Occipital lobe (tissue), 2 donors: Measurements from ENCODE around the gene BTNL3. TPM values are rescaled to one million over a fixed set of nuclear protein-coding genes. Genes with fewer than 3 reads are reported as not detected.
"Not testable (repeated sequence)": the region's sequence is repeated elsewhere in the genome, so short reads cannot be mapped to it uniquely, and the experiment has no call there.

Experiments
- DNase-seq: peaks from one replicate; lab custom pipeline; 2025; lab: John Stamatoyannopoulos, UW
- total RNA-seq: library from RNA; depleted of rRNA; stranded (reverse); fragments of >200 nt; gene quantifications from one replicate; pipeline ENCODE4 v1.2.3, GENCODE V29; 2014

BTNL3 gene
- not detected for total RNA-seq

GRCh38 chr5:180988592-180988991 lies at the start of gene BTNL3:
Gene BTNL3 (plus strand): TSS chr5:180988846. CDS start chr5:180989029, 183 bp downstream.
- DNase-seq, result no peak

GRCh38 chr5:180950291-180950949 lies 38.2 kb upstream of the BTNL3 start:
- DNase-seq, result no peak

- DNase-seq, result no peak
Measured at GRCh38 chr5:180959661-180960060, 29.0 kb upstream of the BTNL3 start.

- no peak for DNase-seq
Measured at GRCh38 chr5:180960209-180960608, 28.4 kb upstream of the BTNL3 start.

GRCh38 chr5:180969406-180969805 lies 19.2 kb upstream of the BTNL3 start:
- DNase-seq, result no peak

- DNase-seq, result no peak
Measured at GRCh38 chr5:180970336-180970735, 18.3 kb upstream of the BTNL3 start.

GRCh38 chr5:180970875-180971274 lies 17.8 kb upstream of the BTNL3 start:
- DNase-seq, result no peak

- DNase-seq, result no peak
Measured at GRCh38 chr5:180974612-180975315, 13.9 kb upstream of the BTNL3 start.

GRCh38 chr5:180975338-180975737 lies 13.3 kb upstream of the BTNL3 start:
- DNase-seq, result no peak

GRCh38 chr5:180976518-180976917 lies 12.1 kb upstream of the BTNL3 start:
- DNase-seq, result no peak

GRCh38 chr5:180977852-180978251 lies 10.8 kb upstream of the BTNL3 start:
- DNase-seq, result no peak

- no peak for DNase-seq
Measured at GRCh38 chr5:180982008-180982741, 6.5 kb upstream of the BTNL3 start.

GRCh38 chr5:180988016-180988415 lies 630 bp upstream of the BTNL3 start:
- no peak for DNase-seq

GRCh38 chr5:180990086-180990881 lies 1.6 kb downstream of the BTNL3 start:
- no peak for DNase-seq

GRCh38 chr5:180990882-180991242 lies 2.2 kb downstream of the BTNL3 start:
- no peak for DNase-seq

GRCh38 chr5:181001947-181002346 lies 13.3 kb downstream of the BTNL3 start:
- no peak for DNase-seq

- DNase-seq, result no peak
Measured at GRCh38 chr5:181005791-181006190, 17.1 kb downstream of the BTNL3 start.

GRCh38 chr5:181008136-181008535 lies 19.5 kb downstream of the BTNL3 start:
- no peak for DNase-seq

GRCh38 chr5:181010018-181010417 lies 21.4 kb downstream of the BTNL3 start:
- not testable (repeated sequence) for DNase-seq

GRCh38 chr5:181014654-181015053 lies 26.0 kb downstream of the BTNL3 start:
- DNase-seq, result not testable (repeated sequence)

GRCh38 chr5:181017448-181017847 lies 28.8 kb downstream of the BTNL3 start:
- DNase-seq, result not testable (repeated sequence)

GRCh38 chr5:181020688-181021087 lies 32.0 kb downstream of the BTNL3 start:
- no peak for DNase-seq
